ENCODE data around the gene SMIM44. TPM values are rescaled to one million over a fixed set of nuclear protein-coding genes. Genes with fewer than 3 reads are reported as not detected.

Gene SMIM44
- total RNA-seq, 1 experiment from 2014 or later, result not detected

DNA sequence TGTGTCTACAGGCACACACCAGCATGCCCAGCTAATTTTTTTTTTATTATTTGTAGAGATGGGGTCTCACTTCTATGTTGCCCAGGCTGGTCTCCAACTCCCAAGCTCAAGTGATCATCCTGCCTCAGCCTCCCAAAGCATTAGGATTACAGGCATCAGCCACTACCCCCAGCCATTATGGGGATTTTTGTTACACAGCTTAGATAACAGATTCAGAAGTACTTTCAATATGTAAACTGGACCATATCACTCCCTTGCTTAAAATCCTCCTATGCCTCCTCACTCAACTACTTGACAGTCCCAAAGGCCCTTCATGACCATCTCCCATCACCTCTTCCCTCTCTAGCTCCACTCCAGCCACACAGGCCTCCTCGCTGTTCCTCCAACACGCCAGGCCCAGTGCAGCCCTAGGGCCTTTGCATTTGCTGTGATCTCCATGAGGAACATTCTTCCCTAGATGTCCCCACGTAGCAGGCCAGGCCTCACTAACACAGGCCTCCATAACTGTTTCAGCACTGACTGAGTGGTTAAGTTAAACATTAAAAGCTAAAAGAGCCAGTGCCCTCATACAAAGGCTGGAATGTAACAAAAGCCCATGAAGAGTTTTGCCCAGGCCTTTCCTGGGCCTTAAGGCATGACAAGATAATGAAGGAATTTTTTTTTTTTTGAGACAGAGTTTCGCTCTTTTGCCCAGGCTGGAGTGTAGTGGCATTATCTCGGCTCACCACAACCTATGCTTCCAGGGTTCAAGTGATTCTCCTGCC is 14.7 kb upstream of the SMIM44 start:
- Histone ChIP-seq H2BK20ac (ENCODE audit: low read depth, low read length, poor library complexity, severe bottlenecking) (no peak overlapping the region), H4K8ac (replicated peaks; ENCODE audit: insufficient read length, low read depth, low read length) (no peak overlapping the region), H3K18ac (ENCODE audit: insufficient read length, low read depth, low read length) (no peak overlapping the region), H3T11ph (ENCODE audit: low read length) (no peak overlapping the region), H3K9ac (ENCODE audit: extremely low read depth, insufficient read length, low read length) (no peak overlapping the region), H4K91ac (ENCODE audit: insufficient read length, low read depth, low read length) (no peak overlapping the region), H2BK5ac (ENCODE audit: insufficient read length, low read length) (no peak overlapping the region), H3K9me3 (ENCODE audit: control insufficient read depth, low read depth, low read length) (no peaks in the 10 kb centered on the region), H3K23me2 (ENCODE audit: insufficient read length, low read depth, low read length, poor library complexity, severe bottlenecking) (peaks cover 6% of the 10 kb centered on the region), H4K20me1 (ENCODE audit: control insufficient read depth, insufficient read depth, insufficient read length) (no peaks in the 10 kb centered on the region), H3K27ac (ENCODE audit: insufficient read length, low read depth, low read length) (no peak overlapping the region), H3K14ac (ENCODE audit: insufficient read depth, low read length) (no peak overlapping the region), H2BK12ac (ENCODE audit: insufficient read length, low read depth, low read length) (no peak overlapping the region), H2AFZ (ENCODE audit: low read length) (no peak overlapping the region), H2BK15ac (ENCODE audit: low read depth, low read length) (no peak overlapping the region), H3K4me1 (ENCODE audit: insufficient read depth, low read length) (no peaks in the 10 kb centered on the region), H2BK120ac (ENCODE audit: low read depth, low read length, poor library complexity, severe bottlenecking) (no peak overlapping the region), H3K79me2 (ENCODE audit: insufficient read depth, low read length) (peaks cover 10% of the 10 kb centered on the region), H3K79me1 (ENCODE audit: insufficient read depth, low read depth, low read length, poor library complexity, severe bottlenecking) (no peaks in the 10 kb centered on the region), H3K4ac (ENCODE audit: low read depth, low read length) (no peak overlapping the region), H3K4me2 (ENCODE audit: insufficient read depth, insufficient read length, low read length) (no peak overlapping the region), H3K56ac (ENCODE audit: insufficient read length, low read depth, low read length) (no peak overlapping the region), H2AK5ac (ENCODE audit: insufficient read length, low read length) (no peak overlapping the region), H3K23ac (ENCODE audit: insufficient read length, low read depth, low read length) (no peak overlapping the region), H3K27me3 (ENCODE audit: insufficient read depth, low read length) (no peaks in the 10 kb centered on the region), H4K5ac (ENCODE audit: insufficient read length, low read depth, low read length) (no peak overlapping the region)
- peaks cover 17 to 43% (median 36%) of the 10 kb centered on the region in 3 experiments; a peak in 6 of 7 replicates for H3K36me3 Mint-ChIP-seq (ENCODE audit: insufficient read depth in 1 of 3, low read depth in 3 of 3)
- DNase-seq, result no peak
- no CpG with 5 or more reads among the region's 5 CpGs for WGBS (ENCODE audit: extremely low coverage, insufficient read length, low lambda C conversion rate)
- H3K4me3 Mint-ChIP-seq, result peak overlapping the region in 1 of 2 experiments; percentile 17; a peak in 1 of 5 replicates
- H3K9me3 Mint-ChIP-seq, result no peaks in the 10 kb centered on the region; a peak in 1 of 5 replicates
- H3K27ac Mint-ChIP-seq, result no peak overlapping the region
- TF ChIP-seq, protein P1, sequence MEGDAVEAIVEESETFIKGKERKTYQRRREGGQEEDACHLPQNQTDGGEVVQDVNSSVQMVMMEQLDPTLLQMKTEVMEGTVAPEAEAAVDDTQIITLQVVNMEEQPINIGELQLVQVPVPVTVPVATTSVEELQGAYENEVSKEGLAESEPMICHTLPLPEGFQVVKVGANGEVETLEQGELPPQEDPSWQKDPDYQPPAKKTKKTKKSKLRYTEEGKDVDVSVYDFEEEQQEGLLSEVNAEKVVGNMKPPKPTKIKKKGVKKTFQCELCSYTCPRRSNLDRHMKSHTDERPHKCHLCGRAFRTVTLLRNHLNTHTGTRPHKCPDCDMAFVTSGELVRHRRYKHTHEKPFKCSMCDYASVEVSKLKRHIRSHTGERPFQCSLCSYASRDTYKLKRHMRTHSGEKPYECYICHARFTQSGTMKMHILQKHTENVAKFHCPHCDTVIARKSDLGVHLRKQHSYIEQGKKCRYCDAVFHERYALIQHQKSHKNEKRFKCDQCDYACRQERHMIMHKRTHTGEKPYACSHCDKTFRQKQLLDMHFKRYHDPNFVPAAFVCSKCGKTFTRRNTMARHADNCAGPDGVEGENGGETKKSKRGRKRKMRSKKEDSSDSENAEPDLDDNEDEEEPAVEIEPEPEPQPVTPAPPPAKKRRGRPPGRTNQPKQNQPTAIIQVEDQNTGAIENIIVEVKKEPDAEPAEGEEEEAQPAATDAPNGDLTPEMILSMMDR (conservative IDR thresholded peaks at IDR 0.05), result no peak
- peaks cover 7 to 10% of the 10 kb centered on the region in 2 experiments for H3K4me1 Mint-ChIP-seq
- H3K27me3 Mint-ChIP-seq (ENCODE audit: low read depth), result no peaks in the 10 kb centered on the region
